ENCODE results near the gene PAN3. TPM values are rescaled to one million over a fixed set of nuclear protein-coding genes. Genes with fewer than 3 reads are reported as not detected.

PAN3 gene
- total and polyA plus RNA-seq, 2 of the 8 experiments (the other 6 are each of a cell fraction or from before 2014, with no cell fraction given) = 12.7 to 39.3 TPM

- 98% methylated on average over 2 of the region's 2 CpGs; no CpG with 5 or more reads in 1 of the 2 experiments for WGBS, 2 experiments (ENCODE audit: extremely low coverage in 1 of 2, insufficient coverage in 1 of 2, insufficient read length in 1 of 2, insufficient replicate concordance in 2 of 2, low coverage in 1 of 2, low lambda C conversion rate in 2 of 2, missing lambda C conversion rate in 1 of 2)
- Histone ChIP-seq H3K4ac (replicated peaks; ENCODE audit: insufficient read length, low read depth, low read length) (no peak overlapping the region), H2AK5ac (ENCODE audit: low read depth, low read length) (no peak overlapping the region), H3K79me2 (ENCODE audit: control insufficient read depth in 1 of 2, insufficient read depth in 2 of 2, low read length in 2 of 2) (no peaks in the 10 kb centered on the region), H4K91ac (replicated peaks; ENCODE audit: insufficient read length, low read length) (no peak overlapping the region), H4K5ac (ENCODE audit: insufficient read length, low read depth, low read length) (no peak overlapping the region), H2BK20ac (ENCODE audit: low read length) (no peak overlapping the region), H3K14ac (ENCODE audit: insufficient read length) (no peak overlapping the region), H3K23me2 (ENCODE audit: low read depth, low read length) (no peaks in the 10 kb centered on the region; the same call in 1 of the 2 replicates), H3K36me3 (ENCODE audit: control insufficient read depth in 2 of 4, insufficient read depth in 4 of 4, low read length in 3 of 4) (peaks cover 0 to 2% (median under 1%) of the 10 kb centered on the region in 4 experiments; a peak in 1 of 8 replicates), H3K79me1 (ENCODE audit: low read depth, low read length) (no peaks in the 10 kb centered on the region), H3K9me3 (ENCODE audit: insufficient read depth in 2 of 2, low read depth in 1 of 2, low read length in 1 of 2) (no peaks in the 10 kb centered on the region), H3K27me3 (replicated peaks in 1 of 4; ENCODE audit: control insufficient read depth in 3 of 4, extremely low read depth in 1 of 4, insufficient read depth in 3 of 4, low read length in 3 of 4) (no peaks in the 10 kb centered on the region), H4K8ac (ENCODE audit: extremely low read depth, insufficient read depth, low read length) (no peak overlapping the region), H3K4me2 (ENCODE audit: insufficient read depth in 1 of 2, low read depth in 2 of 2, low read length in 2 of 2) (no peak overlapping the region), H2AFZ (ENCODE audit: low read length) (no peak overlapping the region), H3K27ac (ENCODE audit: low read depth, low read length) (no peak overlapping the region), H3K23ac (ENCODE audit: insufficient read length) (no peak overlapping the region), H3K9ac (replicated peaks in 1 of 4; ENCODE audit: extremely low read depth in 1 of 4, low read depth in 3 of 4, low read length in 3 of 4) (no peak overlapping the region), H3K56ac (replicated peaks; ENCODE audit: insufficient read length, low read depth, low read length) (no peak overlapping the region), H4K20me1 (replicated peaks in 1 of 2; ENCODE audit: control insufficient read depth in 1 of 2, insufficient read depth in 2 of 2, low read length in 2 of 2) (no peaks in the 10 kb centered on the region), H2BK120ac (replicated peaks; ENCODE audit: low read depth, low read length) (no peak overlapping the region), H3K4me1 (replicated peaks in 1 of 4; ENCODE audit: control insufficient read depth in 3 of 4, insufficient read depth in 4 of 4, low read length in 3 of 4) (peaks cover 2 to 22% (median 19%) of the 10 kb centered on the region in 4 experiments; a peak in 6 of 7 replicates), H2BK12ac (ENCODE audit: low read depth, low read length) (no peak overlapping the region), H3K18ac (ENCODE audit: extremely low read depth, low read length) (no peak overlapping the region), H2BK5ac (ENCODE audit: low read depth, low read length) (no peak overlapping the region), H3K4me3 (ENCODE audit: extremely low read depth in 1 of 4, insufficient read depth in 2 of 4, low read depth in 3 of 4, low read length in 4 of 4) (no peak overlapping the region), H2BK15ac (ENCODE audit: low read length) (no peak overlapping the region; the same call in 1 of the 2 replicates)
- FAIRE-seq (no peak), DNase-seq (ENCODE audit: low read depth in 1 of 2, low spot score in 2 of 2) (no peak)
- TF ChIP-seq FOSL1 (IDR thresholded peaks at IDR 0.05; ENCODE audit: insufficient read depth, low read depth, low read length) = no peak
- TF ChIP-seq ASH2L (IDR thresholded peaks at IDR 0.05; ENCODE audit: low read length) = no peak
- no peak for TF ChIP-seq SIN3A (conservative IDR thresholded peaks at IDR 0.05 in 1 of 2, IDR thresholded peaks at IDR 0.05 in 1 of 2; ENCODE audit: low read depth in 1 of 2, low read length in 2 of 2)
- TF ChIP-seq JUN (IDR thresholded peaks at IDR 0.05; ENCODE audit: low read depth, low read length) = no peak
- TF ChIP-seq SP2 (IDR thresholded peaks at IDR 0.05; ENCODE audit: low read length) = no peak
- POLR2A ChIA-PET (ENCODE audit: partially characterized antibody) = no interaction called here
- CTCF ChIA-PET (ENCODE audit: partially characterized antibody) = no interaction called here
Observed at GRCh38 chr13:28299916-28300315, 161.6 kb downstream of the PAN3 start.
